DND-41 (cell line): ENCODE measurements around the gene FAM180B.
"Not testable (repeated sequence)": the region's sequence is repeated elsewhere in the genome, so short reads cannot be mapped to it uniquely, and the experiment has no call there.

ENCODE experiments used
- ATAC-seq: fragments of 200-7000 bp; cut with Tn5 transposase; 3 replicates; pipeline ENCODE4 v1.9.1; 2021; ENCODE audit warnings: low read depth; ENCODE audit not compliant: insufficient read depth
- DNase-seq: peaks from one replicate; pipeline ENCODE4 v3.0.0-alpha.2; 2020
- H2AFZ ChIP-seq: 2 replicates; pipeline ENCODE4 v1.6.0; 2012; ENCODE audit warnings: low read depth, low read length
- H3K27ac ChIP-seq: 2 replicates; pipeline ENCODE4 v1.5.1; 2012; ENCODE audit warnings: low read length, inconsistent platforms
- H3K27me3 ChIP-seq: fragments of 200-600 bp; sonication (generic); 2 replicates; pipeline ENCODE4 v1.6.0; 2012; ENCODE audit warnings: low read length, mild to moderate bottlenecking, inconsistent platforms; ENCODE audit not compliant: insufficient read depth, poor library complexity
- H3K36me3 ChIP-seq: 2 replicates; pipeline ENCODE4 v1.5.1; 2012; ENCODE audit warnings: low read length, inconsistent platforms; ENCODE audit not compliant: insufficient read depth
- H3K4me1 ChIP-seq: 2 replicates; pipeline ENCODE4 v1.5.1; 2012; ENCODE audit warnings: mild to moderate bottlenecking, low read length; ENCODE audit not compliant: insufficient read depth
- H3K4me2 ChIP-seq: 2 replicates; pipeline ENCODE4 v1.6.0; 2012; ENCODE audit warnings: mild to moderate bottlenecking, moderate library complexity, low read length, inconsistent platforms; ENCODE audit not compliant: insufficient read depth
- H3K4me3 ChIP-seq, 2 experiments: fragments of 200-600 bp in 1 of 2; shearing (Covaris generic) in 1 of 2; 2 replicates each; pipeline ENCODE4 v1.5.1; 2012 to 2016; ENCODE audit warnings: inconsistent platforms in 2 of 2, low read length in 2 of 2, mild to moderate bottlenecking in 2 of 2, low read depth in 1 of 2, moderate library complexity in 1 of 2
- H3K79me2 ChIP-seq: 2 replicates; pipeline ENCODE4 v1.6.0; 2012; ENCODE audit warnings: low read length, inconsistent platforms; ENCODE audit not compliant: insufficient read depth
- H3K9ac ChIP-seq: 2 replicates; pipeline ENCODE4 v1.6.0; 2012; ENCODE audit warnings: low read depth, mild to moderate bottlenecking, inconsistent platforms, low read length, moderate library complexity
- H3K9me3 ChIP-seq: 2 replicates; pipeline ENCODE4 v1.5.1; 2012; ENCODE audit warnings: low read length, moderate library complexity, mild to moderate bottlenecking, inconsistent platforms; ENCODE audit not compliant: insufficient read depth, severe bottlenecking
- H4K20me1 ChIP-seq: 2 replicates; pipeline ENCODE4 v1.6.0; 2012; ENCODE audit warnings: low read length; ENCODE audit not compliant: insufficient read depth
- CTCF ChIP-seq: IDR thresholded peaks from 2 replicates; pipeline ENCODE4 v1.5.1; 2012; ENCODE audit warnings: borderline replicate concordance, low read length, moderate library complexity, mild to moderate bottlenecking; ENCODE audit not compliant: poor library complexity, severe bottlenecking; ENCODE audit errors: extremely low read depth
- EZH2 ChIP-seq: IDR thresholded peaks from 3 replicates; pipeline ENCODE4 v1.6.1; 2012; ENCODE audit warnings: borderline replicate concordance, low read depth, mild to moderate bottlenecking, moderate library complexity, low read length, inconsistent platforms; ENCODE audit not compliant: severe bottlenecking

FAM180B gene

GRCh38 chr11:47539681-47540039 is 46.8 kb upstream of the FAM180B start:
- no peak overlapping the region for H3K4me3 ChIP-seq
- DNase-seq (no peak), ATAC-seq (no peak)
- H3K27ac ChIP-seq: no peak overlapping the region
- H3K27me3 ChIP-seq: no peaks in the 10 kb centered on the region
- no peak overlapping the region for H2AFZ ChIP-seq
- H3K4me1 ChIP-seq: no peaks in the 10 kb centered on the region; the same call in 1 of the 2 replicates
- H3K4me2 ChIP-seq: no peak overlapping the region
- no peaks in the 10 kb centered on the region for H3K9me3 ChIP-seq
- H3K79me2 ChIP-seq: peaks cover 100% of the 10 kb centered on the region
- TF ChIP-seq EZH2: no peak
- TF ChIP-seq CTCF: no peak
- no peak overlapping the region for H3K9ac ChIP-seq
- H4K20me1 ChIP-seq: peaks cover 91% of the 10 kb centered on the region
- peaks cover 33% of the 10 kb centered on the region; the same call in 1 of the 2 replicates for H3K36me3 ChIP-seq

- H3K27me3 ChIP-seq: no peaks in the 10 kb centered on the region
- ATAC-seq (no peak), DNase-seq (no peak)
- H3K4me3 ChIP-seq: no peak overlapping the region
- no peaks in the 10 kb centered on the region for H3K9me3 ChIP-seq
- no peak for TF ChIP-seq CTCF
- TF ChIP-seq EZH2: no peak
- H3K36me3 ChIP-seq: peaks cover 30% of the 10 kb centered on the region; the same call in 1 of the 2 replicates
- no peak overlapping the region for H3K9ac ChIP-seq
- H3K4me1 ChIP-seq: no peaks in the 10 kb centered on the region; the same call in 1 of the 2 replicates
- no peak overlapping the region for H2AFZ ChIP-seq
- H3K27ac ChIP-seq: no peak overlapping the region
- no peak overlapping the region for H3K4me2 ChIP-seq
- peaks cover 100% of the 10 kb centered on the region for H3K79me2 ChIP-seq
- H4K20me1 ChIP-seq: peaks cover 90% of the 10 kb centered on the region
Measured at GRCh38 chr11:47541070-47541469, 45.4 kb upstream of the FAM180B start.

GRCh38 chr11:47545298-47545697 is 41.2 kb upstream of the FAM180B start:
- no peak overlapping the region for H3K4me2 ChIP-seq
- peaks cover 13% of the 10 kb centered on the region for H3K4me1 ChIP-seq
- no peak for DNase-seq
- no peaks in the 10 kb centered on the region for H3K9me3 ChIP-seq
- no peak overlapping the region for H3K27ac ChIP-seq
- peaks cover 85% of the 10 kb centered on the region for H4K20me1 ChIP-seq
- H3K79me2 ChIP-seq: peaks cover 100% of the 10 kb centered on the region
- H3K36me3 ChIP-seq: peaks cover 27% of the 10 kb centered on the region
- no peak overlapping the region for H2AFZ ChIP-seq
- H3K27me3 ChIP-seq: no peaks in the 10 kb centered on the region
- H3K9ac ChIP-seq: no peak overlapping the region
- TF ChIP-seq EZH2 (no peak), CTCF (no peak)
- ATAC-seq: no peak
- H3K4me3 ChIP-seq: no peak overlapping the region

GRCh38 chr11:47546274-47546673 is 40.2 kb upstream of the FAM180B start:
- not testable (repeated sequence) for H3K9me3 ChIP-seq, DNase-seq, H3K9ac ChIP-seq, H3K4me2 ChIP-seq, ATAC-seq, H3K27ac ChIP-seq, H3K4me3 ChIP-seq, H2AFZ ChIP-seq, H3K27me3 ChIP-seq
- H3K79me2 ChIP-seq: peaks cover 100% of the 10 kb centered on the region
- peaks cover 85% of the 10 kb centered on the region for H4K20me1 ChIP-seq
- peaks cover 29% of the 10 kb centered on the region for H3K36me3 ChIP-seq
- peaks cover 23% of the 10 kb centered on the region for H3K4me1 ChIP-seq
